HG03139 (cell line): Measurements from ENCODE around the gene MALL.
"Not testable (repeated sequence)": the region's sequence is repeated elsewhere in the genome, so short reads cannot be mapped to it uniquely, and the experiment has no call there.

Experiments
- ATAC-seq: cut with Tn5 transposase; IDR thresholded peaks from one replicate; pipeline ENCODE4 v1.9.1; 2021; ENCODE audit not compliant: unreplicated experiment

Gene MALL

GRCh38 chr2:110115291-110116032, at the start of gene MALL:
Gene MALL, minus strand, starts transcription at chr2:110115822. Its CDS starts 30 bp downstream, at chr2:110115792.
- ATAC-seq: no peak

GRCh38 chr2:110157153-110157793, 41.7 kb upstream of the MALL start:
- no peak for ATAC-seq

- not testable (repeated sequence) for ATAC-seq
These were observed 39.2 kb upstream of the MALL start for GRCh38 chr2:110154828-110155227.

GRCh38 chr2:110154188-110154587, 38.6 kb upstream of the MALL start:
- ATAC-seq: not testable (repeated sequence)

- ATAC-seq: no peak
These were observed 37.8 kb upstream of the MALL start for GRCh38 chr2:110153416-110153815.

GRCh38 chr2:110152943-110153342, 37.3 kb upstream of the MALL start:
- ATAC-seq: no peak

GRCh38 chr2:110149330-110150220, 34.0 kb upstream of the MALL start:
- ATAC-seq: no peak

- ATAC-seq: no peak
These were observed 31.3 kb upstream of the MALL start for GRCh38 chr2:110146945-110147332.

GRCh38 chr2:110146183-110146944, 30.7 kb upstream of the MALL start:
- ATAC-seq: no peak

GRCh38 chr2:110143982-110144381, 28.4 kb upstream of the MALL start:
- no peak for ATAC-seq

GRCh38 chr2:110140401-110140800, 24.8 kb upstream of the MALL start:
- ATAC-seq: no peak

GRCh38 chr2:110134025-110134424, 18.4 kb upstream of the MALL start:
- no peak for ATAC-seq

- ATAC-seq: no peak
These were observed 15.5 kb upstream of the MALL start for GRCh38 chr2:110131166-110131565.

- no peak for ATAC-seq
These were observed 15.1 kb upstream of the MALL start for GRCh38 chr2:110130757-110131156.

GRCh38 chr2:110126906-110127305, 11.3 kb upstream of the MALL start:
- ATAC-seq: no peak

- no peak for ATAC-seq
These were observed 10.6 kb upstream of the MALL start for GRCh38 chr2:110126086-110126773.

GRCh38 chr2:110124939-110125691, 9.5 kb upstream of the MALL start:
- ATAC-seq: no peak

- no peak for ATAC-seq
These were observed 8.6 kb upstream of the MALL start for GRCh38 chr2:110124038-110124825.

- ATAC-seq: no peak
These were observed 6.0 kb upstream of the MALL start for GRCh38 chr2:110121592-110121991.
